Left colon (tissue), 2 donors: ENCODE measurements around the gene RBM23. TPM values are rescaled to one million over a fixed set of nuclear protein-coding genes. Genes with fewer than 3 reads are reported as not detected.
"Not testable (repeated sequence)": the region's sequence is repeated elsewhere in the genome, so short reads cannot be mapped to it uniquely, and the experiment has no call there.

Experiments used
- ATAC-seq: fragments of 200-7000 bp; cut with Tn5 transposase; one replicate; pipeline ENCODE4 v1.9.1; 2020; ENCODE audit warnings: mild to moderate bottlenecking, moderate library complexity
- DNase-seq, 2 donors: peaks; one replicate each; pipeline ENCODE4 v3.0.0-alpha.2; 2020
- intact Hi-C, 2 donors: fragments of 100-400 bp; cut with DNase I in 1 of 2; cut with micrococcal nuclease in 1 of 2; formaldehyde crosslinking; loops; one replicate each; pipeline versions ENCODE4 v1.11.2 to v1.14.0; 2022; cut with DNase I, micrococcal nuclease
- total RNA-seq, 2 donors: library from RNA; stranded (reverse); fragmentation: NEBNext Ultra II Directional; extraction: Animal tissue kit (Norgen Biotek cat#: 25700); gene quantifications; one replicate each; pipeline ENCODE4 v1.2.1, GENCODE V29; 2021
- donor health status: DM: no; HTN: no; CAD: no.
- donor health status: DM: yes; HTN: yes; CAD: no.

RBM23 gene
- total RNA-seq, 2 donors from 2014 or later, result 60.4 to 81.9 TPM

DNA sequence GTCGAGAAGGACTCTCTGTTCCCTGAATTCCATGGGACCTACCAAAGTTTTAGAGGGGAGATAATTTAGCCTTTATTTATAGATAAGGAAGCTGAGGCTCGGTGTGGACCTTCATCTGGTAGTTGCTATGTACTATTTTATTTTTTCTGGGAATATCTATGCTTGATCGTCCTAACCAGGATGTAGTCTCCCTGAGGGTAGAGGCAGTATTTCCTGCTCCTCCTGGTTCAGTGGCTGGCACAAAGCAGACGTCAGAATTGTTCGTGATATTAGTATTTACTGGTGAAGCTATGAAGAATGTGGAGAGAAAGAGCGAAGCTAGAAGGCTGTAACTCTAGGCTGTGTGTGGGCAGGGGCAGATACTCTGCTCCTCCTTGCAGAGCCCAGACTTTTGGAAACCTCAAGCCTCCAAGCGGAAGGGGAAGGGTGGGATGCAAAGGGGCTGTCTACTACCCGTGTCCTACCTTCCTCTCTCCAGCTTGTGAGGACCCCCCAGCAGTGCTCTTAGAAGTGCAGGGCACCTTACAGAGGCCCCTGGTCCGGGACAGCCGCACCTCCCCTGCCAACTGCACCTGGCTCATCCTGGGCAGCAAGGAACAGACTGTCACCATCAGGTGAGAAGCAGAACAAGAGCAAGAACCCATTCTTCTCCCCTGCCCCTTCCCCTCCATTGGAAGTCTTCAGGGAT lies 46.0 kb downstream of the RBM23 start:
- DNase-seq (no peak), ATAC-seq (no peak)
- intact Hi-C loops, result no loop called here

- intact Hi-C loops, result no loop called here
- DNase-seq, result peak; percentile 81 to 90
- ATAC-seq, result peak; percentile 55
Measured at GRCh38 chr14:22872033-22872832, 46.7 kb downstream of the RBM23 start.

GRCh38 chr14:22871224-22872032 lies 47.5 kb downstream of the RBM23 start, which contains the start of gene LRP10:
Gene LRP10 (plus strand): TSS chr14:22871740. CDS start chr14:22872304, 564 bp downstream.
- DNase-seq, result peak; percentile 95 to 96
- peak; percentile 87 for ATAC-seq
- intact Hi-C loops, result no loop called here

GRCh38 chr14:22870811-22871223 lies 48.1 kb downstream of the RBM23 start:
- intact Hi-C loops, result no loop called here

DNA sequence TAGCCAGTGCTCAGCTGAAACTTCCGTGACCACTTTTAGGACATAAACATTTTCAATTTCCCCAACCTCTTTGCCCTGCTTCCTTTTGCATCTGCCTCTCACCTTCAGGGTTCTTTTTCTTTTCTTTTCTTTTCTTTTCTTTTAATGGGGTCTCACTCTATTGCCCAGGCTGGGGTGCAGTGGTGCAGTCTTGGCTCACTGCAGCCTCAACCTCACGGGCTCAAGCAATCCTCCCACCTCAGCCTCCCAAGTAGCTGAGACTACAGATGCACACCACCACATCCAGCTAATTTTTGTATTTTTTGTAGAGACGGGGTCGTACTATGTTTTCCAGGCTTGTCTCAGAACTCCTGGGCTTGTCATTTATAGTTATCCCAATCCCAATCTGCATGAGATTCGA lies 52.1 kb downstream of the RBM23 start:
- intact Hi-C loops, result no loop called here
- no peak for ATAC-seq

More at GRCh38 chr14:22870811-22871223, 48.1 kb downstream of the RBM23 start:
- DNase-seq, result no peak
- ATAC-seq, result no peak

GRCh38 chr14:22865424-22866405 lies 53.2 kb downstream of the RBM23 start:
- peak; percentile 22 for ATAC-seq
- DNase-seq, result no peak

More for the DNA sequence above, 52.1 kb downstream of the RBM23 start:
- DNase-seq, result no peak

GRCh38 chr14:22864979-22865378 lies 54.0 kb downstream of the RBM23 start:
- intact Hi-C loops, result no loop called here
- ATAC-seq (no peak), DNase-seq (no peak)

More at GRCh38 chr14:22865424-22866405, 53.2 kb downstream of the RBM23 start:
- intact Hi-C loops, result no loop called here

DNA sequence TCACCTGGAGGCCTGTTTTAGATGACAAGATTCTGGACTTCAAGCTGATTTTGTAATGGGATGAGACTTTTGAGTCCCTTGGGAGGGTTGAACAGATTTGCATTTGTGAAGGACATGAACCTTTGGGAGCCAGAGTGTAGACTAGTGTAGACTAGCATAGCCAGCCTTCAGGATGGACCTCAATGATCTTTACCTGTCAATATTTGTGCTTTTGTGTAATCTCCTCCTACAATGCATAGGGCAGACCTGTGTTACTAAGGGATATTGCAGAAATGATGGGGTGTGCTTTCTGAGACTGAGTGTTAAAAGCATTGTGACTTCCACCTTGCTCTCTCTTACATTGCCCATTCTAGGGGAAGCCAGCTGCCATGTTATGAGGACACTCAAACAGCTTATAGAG lies 57.3 kb downstream of the RBM23 start:
- intact Hi-C loops, result no loop called here

GRCh38 chr14:22860377-22860776 lies 58.6 kb downstream of the RBM23 start:
- DNase-seq, ATAC-seq, intact Hi-C loops: not testable (repeated sequence)

More for the DNA sequence above, 57.3 kb downstream of the RBM23 start:
- no peak for ATAC-seq
- no peak for DNase-seq

DNA sequence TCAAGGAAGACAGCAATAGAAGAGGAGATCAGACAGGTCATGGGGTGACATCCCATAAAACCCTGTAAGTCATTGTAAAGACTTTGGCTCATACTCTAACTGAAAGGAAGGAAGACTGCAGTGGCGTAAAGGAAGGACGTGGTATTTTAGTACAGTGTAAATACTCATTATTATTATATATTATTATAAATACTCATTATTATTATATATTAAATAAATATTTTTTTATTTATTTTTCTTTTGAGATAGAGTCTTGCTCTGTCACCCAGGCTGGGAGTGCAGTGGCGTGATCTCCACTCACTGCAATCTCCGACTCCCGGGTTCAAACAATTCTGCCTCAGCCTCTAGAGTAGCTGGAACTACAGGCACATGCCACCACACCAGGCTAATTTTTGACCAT lies 62.5 kb downstream of the RBM23 start:
- intact Hi-C loops, result no loop called here
- DNase-seq, result no peak
- no peak for ATAC-seq

DNA sequence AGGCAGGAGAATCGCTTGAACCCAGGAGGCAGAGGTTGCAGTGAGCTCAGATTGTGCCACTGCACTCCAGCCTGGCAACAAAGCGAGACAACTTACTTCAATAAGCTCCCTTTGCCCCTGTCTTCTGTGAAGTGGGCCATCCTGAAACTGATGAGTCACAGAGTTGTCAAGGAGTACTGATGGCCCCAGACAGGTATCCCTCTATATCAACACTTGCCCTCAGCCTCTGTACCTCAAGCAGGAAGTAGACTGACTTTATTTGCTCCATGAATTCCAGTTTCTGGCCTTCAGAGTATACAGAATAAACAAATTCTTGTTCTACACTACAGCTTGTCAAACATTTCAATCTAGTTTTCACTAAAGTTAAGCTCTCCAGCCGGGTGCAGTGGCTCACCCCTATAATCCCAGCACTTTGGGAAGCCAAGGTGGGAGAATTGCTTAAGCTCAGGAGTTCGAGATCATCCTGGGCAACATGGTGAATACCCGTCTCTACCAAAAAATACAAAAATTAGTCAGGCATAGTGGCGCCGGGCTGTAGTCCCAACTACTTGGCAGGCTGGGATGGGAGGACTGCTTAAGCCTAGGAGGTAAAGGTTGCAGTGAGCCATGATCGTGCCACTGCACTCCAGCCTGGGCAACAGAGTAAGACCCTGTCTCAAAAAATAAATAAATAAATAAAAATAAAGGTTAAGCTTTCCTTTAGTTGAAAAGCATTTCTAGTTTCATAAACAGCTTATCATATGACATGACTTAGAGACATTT lies 63.8 kb downstream of the RBM23 start:
- intact Hi-C loops, result no loop called here
- no peak for DNase-seq
- no peak for ATAC-seq

DNA sequence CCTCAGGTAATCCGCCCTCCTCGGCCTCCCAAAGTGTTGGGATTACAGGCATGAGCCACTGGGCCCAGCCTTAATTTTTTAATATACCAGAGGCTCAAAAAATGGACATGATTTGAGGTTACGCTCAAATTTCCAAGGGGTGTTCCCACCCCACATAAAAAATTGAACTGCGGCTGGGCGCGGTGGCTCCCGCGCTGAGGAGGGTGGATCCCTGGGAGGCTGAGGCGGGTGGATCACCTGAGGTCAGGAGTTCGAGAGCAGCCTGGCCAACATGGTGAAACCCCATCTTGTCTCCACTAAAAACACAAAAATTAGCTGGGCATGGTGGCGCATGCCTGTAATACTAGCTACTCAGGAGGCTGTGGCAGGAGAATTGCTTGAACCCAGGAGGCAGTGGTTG lies 64.7 kb downstream of the RBM23 start:
- DNase-seq, intact Hi-C loops, ATAC-seq: not testable (repeated sequence)

GRCh38 chr14:22852940-22853767 lies 65.8 kb downstream of the RBM23 start:
- ATAC-seq (peak; percentile 89), DNase-seq (peak; percentile 85 to 95)
- intact Hi-C loops, result no loop called here

GRCh38 chr14:22852599-22852939 lies 66.4 kb downstream of the RBM23 start:
- ATAC-seq (no peak), DNase-seq (peak in 1 of 2 donors; percentile 82)
- intact Hi-C loops, result no loop called here

- intact Hi-C loops, ATAC-seq, DNase-seq: not testable (repeated sequence)
Measured at GRCh38 chr14:22852178-22852577, 66.8 kb downstream of the RBM23 start.

DNA sequence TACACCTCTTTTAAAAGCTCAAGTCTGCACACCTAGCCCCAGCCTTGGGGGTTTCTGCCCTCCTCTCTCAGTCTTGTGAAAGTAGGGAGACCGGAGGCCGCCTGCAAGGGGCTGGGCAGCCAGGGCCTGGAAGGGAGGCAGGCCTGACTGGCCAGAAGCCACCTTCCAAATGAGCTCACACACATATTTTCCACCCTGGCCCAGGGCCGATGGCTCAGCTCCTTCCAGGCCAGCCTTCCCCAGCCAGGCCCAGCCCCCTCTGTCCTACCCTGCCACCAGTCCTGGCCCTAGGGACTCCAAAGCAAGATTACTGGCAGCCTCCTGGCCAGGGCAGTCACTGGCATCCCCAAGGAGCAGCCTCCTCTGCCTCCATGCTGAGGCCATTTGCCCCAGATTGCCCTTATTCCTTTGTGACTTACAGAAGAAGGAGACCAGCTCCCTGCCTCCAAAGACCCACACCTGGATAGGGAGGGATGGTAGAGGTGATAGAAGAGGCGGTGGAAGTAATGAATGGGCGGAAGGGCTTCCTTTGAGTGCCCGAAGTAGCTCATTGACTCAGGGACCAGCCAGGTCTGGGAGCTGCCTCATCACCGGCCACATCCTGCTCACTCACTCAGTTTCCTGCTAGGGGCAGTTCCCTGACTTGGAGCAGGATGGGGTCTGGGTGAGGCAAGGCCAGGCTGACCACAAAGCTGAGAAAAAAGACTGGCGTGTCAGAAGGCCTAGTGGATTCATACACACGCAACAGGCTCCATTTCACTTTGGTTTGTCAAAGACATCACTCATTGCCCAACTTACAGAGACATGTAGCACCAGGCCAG lies 67.8 kb downstream of the RBM23 start:
- ATAC-seq (no peak), DNase-seq (peak; percentile 61 to 79)
- intact Hi-C loops, result no loop called here
